PC-3 (cell line): ENCODE measurements around the gene APOLD1. TPM values are rescaled to one million over a fixed set of nuclear protein-coding genes. Genes with fewer than 3 reads are reported as not detected.

ENCODE experiments used
- ATAC-seq: fragments of 200-7000 bp; cut with Tn5 transposase; 2 replicates; pipeline ENCODE4 v1.9.1; 2020; ENCODE audit warnings: mild to moderate bottlenecking, moderate library complexity
- BruUV-seq: library from RNA; stranded (reverse); fragments of 400-500 nt; replicated peaks from 2 replicates; lab custom pipeline; 2021; lab: Mats Ljungman, UMichigan
- CTCF ChIA-PET: fragments of 300-600 bp; sonication (Branson Sonifier 250); formaldehyde crosslinking; loops from one replicate; lab custom pipeline; 2022; ENCODE audit warnings: antibody characterized with exemption; lab: Charles Lee
- POLR2A ChIA-PET: fragments of 300-600 bp; sonication (Branson Sonifier 250); formaldehyde crosslinking; loops from one replicate; lab custom pipeline; 2022; ENCODE audit warnings: antibody characterized with exemption; ENCODE audit not compliant: unreplicated experiment; lab: Charles Lee
- DNase-seq: peaks from one replicate; pipeline ENCODE4 v3.0.0-alpha.2; 2015
- H2AFZ ChIP-seq: fragments of 300-600 bp; sonication (generic); 2 replicates; pipeline ENCODE4 v1.6.0; 2016; ENCODE audit warnings: antibody characterized with exemption, low read length
- H3F3A ChIP-seq: fragments of 300-600 bp; sonication (generic); one replicate; pipeline ENCODE4 v1.6.0; 2017; ENCODE audit warnings: antibody characterized with exemption, low read length, control low read depth, mild to moderate bottlenecking; ENCODE audit not compliant: unreplicated experiment
- H3K27ac ChIP-seq: fragments of 300-600 bp; sonication (generic); 2 replicates; pipeline ENCODE4 v1.5.1; 2016; ENCODE audit warnings: mild to moderate bottlenecking, low read length
- H3K27me3 ChIP-seq: fragments of 300-600 bp; sonication (generic); 2 replicates; pipeline ENCODE4 v1.6.1; 2016; ENCODE audit warnings: low read length, mixed read lengths
- H3K36me3 ChIP-seq: fragments of 300-600 bp; sonication (generic); 2 replicates; pipeline ENCODE4 v1.6.1; 2016; ENCODE audit warnings: low read depth, mixed run types, low read length, mixed read lengths
- H3K4me1 ChIP-seq: fragments of 300-600 bp; sonication (generic); 2 replicates; pipeline ENCODE4 v1.5.1; 2016; ENCODE audit warnings: low read length; ENCODE audit not compliant: insufficient read depth
- H3K4me2 ChIP-seq: fragments of 300-600 bp; sonication (generic); 2 replicates; pipeline ENCODE4 v1.6.0; 2016; ENCODE audit warnings: low read length
- H3K4me3 ChIP-seq: fragments of 300-600 bp; sonication (generic); 2 replicates; pipeline ENCODE4 v1.5.1; 2016; ENCODE audit warnings: mild to moderate bottlenecking, low read length, mixed read lengths
- H3K79me2 ChIP-seq: fragments of 300-600 bp; sonication (generic); 2 replicates; pipeline ENCODE4 v1.6.1; 2017; ENCODE audit warnings: low read length, mixed read lengths
- H3K9ac ChIP-seq: fragments of 300-600 bp; sonication (generic); 2 replicates; pipeline ENCODE4 v1.6.0; 2016; ENCODE audit warnings: mild to moderate bottlenecking, low read length
- H3K9me2 ChIP-seq: fragments of 300-600 bp; sonication (generic); replicated peaks from 2 replicates; pipeline ENCODE4 v1.6.1; 2016; ENCODE audit warnings: mixed run types, low read length, mixed read lengths
- H3K9me3 ChIP-seq: fragments of 300-600 bp; sonication (generic); 2 replicates; pipeline ENCODE4 v1.6.1; 2016; ENCODE audit warnings: low read length, mixed read lengths
- H4K20me1 ChIP-seq: fragments of 300-600 bp; sonication (generic); 2 replicates; pipeline ENCODE4 v1.6.1; 2016; ENCODE audit warnings: low read length, mixed read lengths
- CTCF ChIP-seq: fragments of 300-600 bp; sonication (generic); conservative IDR thresholded peaks from 2 replicates; pipeline ENCODE4 v1.5.1; 2017; ENCODE audit warnings: antibody characterized with exemption, low read depth, mild to moderate bottlenecking, low read length
- EZH2 ChIP-seq: fragments of 300-600 bp; sonication (generic); IDR thresholded peaks from one replicate; pipeline ENCODE4 v1.6.1; 2017; ENCODE audit warnings: antibody characterized with exemption, mild to moderate bottlenecking, low read length; ENCODE audit not compliant: unreplicated experiment
- EZH2phosphoT487 ChIP-seq: fragments of 300-600 bp; sonication (generic); IDR thresholded peaks from 2 replicates; pipeline ENCODE4 v1.6.1; 2018; ENCODE audit warnings: mild to moderate bottlenecking, antibody characterized with exemption, low read length, borderline replicate concordance
- intact Hi-C: fragments of 100-400 bp; cut with micrococcal nuclease; formaldehyde crosslinking; loops from 2 replicates; pipeline ENCODE4 v1.9.0; 2023
- total RNA-seq: library from RNA; depleted of rRNA; stranded (reverse); fragments of >200 nt; gene quantifications from 2 replicates; pipeline ENCODE4 v1.2.3, GENCODE V29; 2014

APOLD1 gene
- total RNA-seq, 1 experiment from 2014 or later: 3.5 TPM

GRCh38 chr12:12817616-12818015 is 32.2 kb downstream of the APOLD1 start:
- Histone ChIP-seq H2AFZ (no peak overlapping the region), H3K9ac (no peak overlapping the region), H3K4me2 (no peak overlapping the region), H3K9me3 (no peaks in the 10 kb centered on the region), H3K9me2 (no peaks in the 10 kb centered on the region), H3K27me3 (no peaks in the 10 kb centered on the region), H3K27ac (no peak overlapping the region), H4K20me1 (no peaks in the 10 kb centered on the region), H3F3A (no peaks in the 10 kb centered on the region), H3K4me3 (no peak overlapping the region), H3K79me2 (peaks cover 81% of the 10 kb centered on the region), H3K4me1 (peaks cover 62% of the 10 kb centered on the region), H3K36me3 (peaks cover 40% of the 10 kb centered on the region)
- ATAC-seq: no peak
- intact Hi-C loops: loop anchor here (2.0 kb wide), 1 partner anchor 17 kb away; no protein-coding TSS in a partner anchor
- POLR2A ChIA-PET: no interaction called here
- CTCF ChIA-PET: no interaction called here
- no peak for DNase-seq
- no peak for TF ChIP-seq EZH2
- no peak for TF ChIP-seq EZH2phosphoT487
- no peak for TF ChIP-seq CTCF
- no TSS peak for BruUV-seq

- peak overlapping the region; percentile 81 for H3K27ac ChIP-seq
- H2AFZ ChIP-seq: no peak overlapping the region
- TF ChIP-seq CTCF: no peak
- TF ChIP-seq EZH2phosphoT487: no peak
- no peak for TF ChIP-seq EZH2
- POLR2A ChIA-PET: interaction anchor here (0.6 kb wide), 1 partner anchor 1969 kb away, joined by 3 read pairs; the partner anchor contains the start of gene PRR4
- no peak for ATAC-seq
- H3F3A ChIP-seq: no peaks in the 10 kb centered on the region
- H3K4me3 ChIP-seq: peak overlapping the region; percentile 3; the same call in 1 of the 2 replicates
- H3K79me2 ChIP-seq: peaks cover 75% of the 10 kb centered on the region
- H4K20me1 ChIP-seq: no peaks in the 10 kb centered on the region
- no peak overlapping the region for H3K9ac ChIP-seq
- intact Hi-C loops: loop anchor here (2.0 kb wide), 1 partner anchor 16 kb away; no protein-coding TSS in a partner anchor
- no peaks in the 10 kb centered on the region for H3K9me3 ChIP-seq
- CTCF ChIA-PET: no interaction called here
- DNase-seq: no peak
- no peaks in the 10 kb centered on the region for H3K27me3 ChIP-seq
- peaks cover 73% of the 10 kb centered on the region for H3K4me1 ChIP-seq
- H3K9me2 ChIP-seq: no peaks in the 10 kb centered on the region
- H3K36me3 ChIP-seq: peaks cover 50% of the 10 kb centered on the region
- peak overlapping the region; percentile 45 for H3K4me2 ChIP-seq
- no TSS peak for BruUV-seq
Observed at GRCh38 chr12:12818701-12819100, 33.2 kb downstream of the APOLD1 start.

- H3K27me3 ChIP-seq: no peaks in the 10 kb centered on the region
- H3K9me3 ChIP-seq: no peaks in the 10 kb centered on the region
- peak overlapping the region; percentile 45 for H3K4me2 ChIP-seq
- ATAC-seq: peak; percentile 8; the same call in 1 of the 2 replicates
- no peaks in the 10 kb centered on the region for H3F3A ChIP-seq
- peaks cover 71% of the 10 kb centered on the region for H3K4me1 ChIP-seq
- DNase-seq: no peak
- peaks cover 70% of the 10 kb centered on the region for H3K79me2 ChIP-seq
- intact Hi-C loops: loop anchor here (2.0 kb wide), 1 partner anchor 16 kb away; no protein-coding TSS in a partner anchor
- TSS peak; percentile 83 for BruUV-seq
- no peak overlapping the region for H3K9ac ChIP-seq
- H2AFZ ChIP-seq: no peak overlapping the region
- no peaks in the 10 kb centered on the region for H3K9me2 ChIP-seq
- H3K27ac ChIP-seq: peak overlapping the region; percentile 81
- TF ChIP-seq EZH2 (no peak), EZH2phosphoT487 (no peak), CTCF (no peak)
- H3K36me3 ChIP-seq: peaks cover 55% of the 10 kb centered on the region
- POLR2A ChIA-PET: interaction anchor here (0.6 kb wide), 1 partner anchor 1970 kb away, joined by 3 read pairs; the partner anchor contains the start of gene PRR4
- no peaks in the 10 kb centered on the region for H4K20me1 ChIP-seq
- H3K4me3 ChIP-seq: peak overlapping the region; percentile 3; the same call in 1 of the 2 replicates
- CTCF ChIA-PET: no interaction called here
Observed at GRCh38 chr12:12819221-12819620, 33.8 kb downstream of the APOLD1 start.
